GM19239 (cell line): ENCODE results near the gene BCL7A.
"Not testable (repeated sequence)": the region's sequence is repeated elsewhere in the genome, so short reads cannot be mapped to it uniquely, and the experiment has no call there.

Experiments used
- DNase-seq: peaks from one replicate; pipeline ENCODE4 v3.0.0; 2011; ENCODE audit warnings: low spot score; ENCODE audit not compliant: insufficient read length
- FAIRE-seq: peaks from 2 replicates; lab custom pipeline; 2011; peaks lifted over from hg19 to GRCh38; lab: Jason Lieb, UNC

Gene BCL7A

GRCh38 chr12:122050706-122051105, 29.0 kb downstream of the BCL7A start:
- DNase-seq: no peak
- FAIRE-seq: no peak

GRCh38 chr12:122051231-122051876, 29.7 kb downstream of the BCL7A start:
- DNase-seq (no peak), FAIRE-seq (no peak)

- DNase-seq (no peak), FAIRE-seq (no peak)
Observed at GRCh38 chr12:122052285-122052684, 30.6 kb downstream of the BCL7A start.

- FAIRE-seq: no peak
- DNase-seq: no peak
Observed at GRCh38 chr12:122054842-122055520, 33.3 kb downstream of the BCL7A start.

GRCh38 chr12:122056406-122056805, 34.7 kb downstream of the BCL7A start:
- FAIRE-seq, DNase-seq: not testable (repeated sequence)

GRCh38 chr12:122057007-122057735, 35.5 kb downstream of the BCL7A start:
- DNase-seq (no peak), FAIRE-seq (no peak)

GRCh38 chr12:122057769-122058168, 36.1 kb downstream of the BCL7A start:
- FAIRE-seq: no peak
- no peak for DNase-seq

- FAIRE-seq (no peak), DNase-seq (no peak)
Observed at GRCh38 chr12:122058549-122059149, 37.0 kb downstream of the BCL7A start.

- FAIRE-seq (no peak), DNase-seq (no peak)
Observed at GRCh38 chr12:122059203-122059960, 37.7 kb downstream of the BCL7A start.

- DNase-seq: no peak
- no peak for FAIRE-seq
Observed at GRCh38 chr12:122060081-122060501, 38.4 kb downstream of the BCL7A start.

- FAIRE-seq (no peak), DNase-seq (no peak)
Observed at GRCh38 chr12:122061253-122061652, 39.6 kb downstream of the BCL7A start.

- FAIRE-seq (no peak), DNase-seq (no peak)
Observed at GRCh38 chr12:122062832-122063693, 41.4 kb downstream of the BCL7A start.

- DNase-seq (no peak), FAIRE-seq (no peak)
Observed at GRCh38 chr12:122063694-122064024, 42.0 kb downstream of the BCL7A start.

- peak; percentile 23 for FAIRE-seq
Observed at GRCh38 chr12:122064025-122064777, 42.5 kb downstream of the BCL7A start.

GRCh38 chr12:122064780-122065588, 43.3 kb downstream of the BCL7A start:
- DNase-seq (no peak), FAIRE-seq (no peak)

More at GRCh38 chr12:122064025-122064777, 42.5 kb downstream of the BCL7A start:
- peak; percentile 67 for DNase-seq

GRCh38 chr12:122067548-122067947, 45.9 kb downstream of the BCL7A start:
- FAIRE-seq (no peak), DNase-seq (no peak)

- peak; percentile 67 for FAIRE-seq
- peak; percentile 73 for DNase-seq
Observed at GRCh38 chr12:122067966-122068365, 46.3 kb downstream of the BCL7A start.
